ENCODE measurements around the gene TSPAN15.

- no peak for TF ChIP-seq CTCF (optimal IDR thresholded peaks at IDR 0.05 in 1 of 3, IDR thresholded peaks at IDR 0.05 in 1 of 3, conservative IDR thresholded peaks at IDR 0.05 in 1 of 3; ENCODE audit: extremely low read depth in 1 of 3, insufficient read depth in 2 of 3, low read length in 3 of 3)
- TF ChIP-seq EZH2 (IDR thresholded peaks at IDR 0.05; ENCODE audit: low read length): no peak
Measured at GRCh38 chr10:69481811-69482524, 30.7 kb downstream of the TSPAN15 start.
